Caco-2 (cell line): ENCODE measurements around the gene EEF1A1. TPM values are rescaled to one million over a fixed set of nuclear protein-coding genes. Genes with fewer than 3 reads are reported as not detected.

ENCODE experiments used
- BruUV-seq: library from RNA; stranded (reverse); fragments of 400-500 nt; replicated peaks from 2 replicates; lab custom pipeline; 2021; lab: Mats Ljungman, UMichigan
- CTCF ChIA-PET: fragments of 300-600 bp; sonication (Branson Sonifier 250); formaldehyde crosslinking; loops from one replicate; lab custom pipeline; 2022; ENCODE audit warnings: antibody characterized with exemption; lab: Charles Lee
- POLR2A ChIA-PET: fragments of 300-600 bp; sonication (Branson Sonifier 250); formaldehyde crosslinking; loops from one replicate; lab custom pipeline; 2022; ENCODE audit warnings: antibody characterized with exemption; lab: Charles Lee
- DNase-seq, 2 experiments: peaks; one replicate each; pipeline versions ENCODE4 v3.0.0 to v3.0.0-alpha.2; 2020 to 2022
- H3K27me3 ChIP-seq: replicated peaks from 2 replicates; pipeline ENCODE4 v1.6.0; 2011; ENCODE audit warnings: low read length; ENCODE audit not compliant: control insufficient read depth, insufficient read depth
- H3K36me3 ChIP-seq: 2 replicates; pipeline ENCODE4 v1.5.1; 2011; ENCODE audit warnings: low read length; ENCODE audit not compliant: control insufficient read depth, insufficient read depth
- H3K4me1 ChIP-seq: fragments of 250-450 bp; sonication (Bioruptor Pico); 2 replicates; pipeline ENCODE4 v1.5.1; 2020; ENCODE audit warnings: mild to moderate bottlenecking
- H3K4me3 ChIP-seq: 2 replicates; pipeline ENCODE4 v1.5.1; 2011; ENCODE audit warnings: low read depth, mild to moderate bottlenecking, control low read depth, low read length
- H3K9me3 ChIP-seq: fragments of 250-450 bp; sonication (Bioruptor Pico); 2 replicates; pipeline ENCODE4 v1.5.1; 2020; ENCODE audit warnings: mild to moderate bottlenecking, moderate library complexity
- H3K27ac Mint-ChIP-seq: one replicate; pipeline ENCODE4 v1.8.0; 2022; ENCODE audit warnings: mixed read lengths; ENCODE audit not compliant: unreplicated experiment
- H3K27me3 Mint-ChIP-seq: one replicate; pipeline ENCODE4 v1.8.0; 2022; ENCODE audit warnings: mixed read lengths; ENCODE audit not compliant: insufficient read depth, unreplicated experiment
- H3K36me3 Mint-ChIP-seq: one replicate; pipeline ENCODE4 v1.8.0; 2022; ENCODE audit warnings: mild to moderate bottlenecking, mixed read lengths; ENCODE audit not compliant: insufficient read depth, unreplicated experiment
- H3K4me1 Mint-ChIP-seq: one replicate; pipeline ENCODE4 v1.8.0; 2022; ENCODE audit warnings: low read depth, mixed read lengths; ENCODE audit not compliant: unreplicated experiment
- H3K4me3 Mint-ChIP-seq: one replicate; pipeline ENCODE4 v1.8.0; 2022; ENCODE audit warnings: mild to moderate bottlenecking, moderate library complexity, mixed read lengths; ENCODE audit not compliant: unreplicated experiment
- H3K9me3 Mint-ChIP-seq: one replicate; pipeline ENCODE4 v1.8.0; 2022; ENCODE audit warnings: mixed read lengths; ENCODE audit not compliant: unreplicated experiment
- intact Hi-C: fragments of 100-400 bp; cut with micrococcal nuclease; formaldehyde crosslinking; loops from one replicate; pipeline ENCODE4 v1.10.0; 2022; ENCODE audit not compliant: unreplicated experiment
- total RNA-seq: library from RNA; stranded (reverse); gene quantifications from 2 replicates; pipeline ENCODE4 v1.2.3, GENCODE V29; 2022
- TF ChIP-seq, protein P1 (sequence below), 2 experiments: fragments of 200-600 bp in 1 of 2; IDR thresholded peaks; 1 replicate in 1 of 2; 2 replicates in 1 of 2; pipeline versions ENCODE4 v1.5.1 to v1.8.0; 2011 to 2022; ENCODE audit warnings: antibody characterized with exemption in 1 of 2, control low read depth in 1 of 2, inconsistent platforms in 1 of 2, low read depth in 1 of 2, low read length in 1 of 2, mild to moderate bottlenecking in 1 of 2, moderate library complexity in 1 of 2; ENCODE audit not compliant: insufficient read depth in 1 of 2, severe bottlenecking in 1 of 2, unreplicated experiment in 1 of 2

EEF1A1 gene
- total RNA-seq, 1 experiment from 2014 or later: 9,491 TPM

DNA sequence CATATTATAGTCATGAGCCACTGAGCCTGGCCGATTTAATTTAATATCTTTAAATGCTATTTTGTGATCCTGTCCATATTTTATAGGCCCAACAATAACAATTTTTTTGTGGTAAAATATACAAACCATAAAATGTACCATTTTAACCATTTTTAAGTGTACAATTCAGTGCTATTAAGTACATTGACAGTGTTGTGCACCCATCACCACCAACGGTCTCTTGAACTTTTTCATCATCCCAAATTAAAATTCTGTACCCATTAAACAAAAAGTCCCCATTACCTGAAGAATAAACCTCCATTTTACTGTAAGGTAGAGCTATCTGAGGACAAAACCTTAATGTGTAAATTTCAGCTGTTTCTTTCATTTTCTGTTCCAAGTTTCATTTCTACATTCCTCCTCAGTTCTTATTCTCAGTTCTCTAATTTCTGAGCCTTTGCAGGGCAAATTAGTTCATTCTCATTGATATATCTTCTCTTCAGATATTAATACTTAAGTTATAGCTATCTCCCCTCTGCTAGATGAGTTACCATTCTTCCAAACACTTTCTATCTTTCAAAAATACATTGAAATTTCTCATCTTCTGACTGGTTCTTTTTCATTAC is 49.0 kb downstream of the EEF1A1 start:
- no peak for DNase-seq
- Mint-ChIP-seq H3K36me3 (peaks cover 74% of the 10 kb centered on the region), H3K27me3 (no peaks in the 10 kb centered on the region), H3K4me1 (no peaks in the 10 kb centered on the region), H3K4me3 (no peak overlapping the region), H3K9me3 (no peaks in the 10 kb centered on the region), H3K27ac (no peak overlapping the region)
- POLR2A ChIA-PET: no interaction called here
- intact Hi-C loops: loop anchor here (1.0 kb wide), 1 partner anchor 133 kb away; no protein-coding TSS in a partner anchor
- CTCF ChIA-PET: no interaction called here
- H3K9me3 ChIP-seq: no peaks in the 10 kb centered on the region
- H3K36me3 ChIP-seq: no peaks in the 10 kb centered on the region; the same call in 1 of the 2 replicates
- H3K4me3 ChIP-seq: no peak overlapping the region
- H3K27me3 ChIP-seq: no peaks in the 10 kb centered on the region
- no peaks in the 10 kb centered on the region for H3K4me1 ChIP-seq
- TF ChIP-seq, protein P1, sequence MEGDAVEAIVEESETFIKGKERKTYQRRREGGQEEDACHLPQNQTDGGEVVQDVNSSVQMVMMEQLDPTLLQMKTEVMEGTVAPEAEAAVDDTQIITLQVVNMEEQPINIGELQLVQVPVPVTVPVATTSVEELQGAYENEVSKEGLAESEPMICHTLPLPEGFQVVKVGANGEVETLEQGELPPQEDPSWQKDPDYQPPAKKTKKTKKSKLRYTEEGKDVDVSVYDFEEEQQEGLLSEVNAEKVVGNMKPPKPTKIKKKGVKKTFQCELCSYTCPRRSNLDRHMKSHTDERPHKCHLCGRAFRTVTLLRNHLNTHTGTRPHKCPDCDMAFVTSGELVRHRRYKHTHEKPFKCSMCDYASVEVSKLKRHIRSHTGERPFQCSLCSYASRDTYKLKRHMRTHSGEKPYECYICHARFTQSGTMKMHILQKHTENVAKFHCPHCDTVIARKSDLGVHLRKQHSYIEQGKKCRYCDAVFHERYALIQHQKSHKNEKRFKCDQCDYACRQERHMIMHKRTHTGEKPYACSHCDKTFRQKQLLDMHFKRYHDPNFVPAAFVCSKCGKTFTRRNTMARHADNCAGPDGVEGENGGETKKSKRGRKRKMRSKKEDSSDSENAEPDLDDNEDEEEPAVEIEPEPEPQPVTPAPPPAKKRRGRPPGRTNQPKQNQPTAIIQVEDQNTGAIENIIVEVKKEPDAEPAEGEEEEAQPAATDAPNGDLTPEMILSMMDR (IDR thresholded peaks at IDR 0.05; ENCODE audit: insufficient read depth in 1 of 2, low read depth in 1 of 2, low read length in 1 of 2, severe bottlenecking in 1 of 2, unreplicated experiment in 1 of 2): no peak
- no TSS peak for BruUV-seq

Other genes starting within 250 kb of the EEF1A1 start
- gene DPPA5, start 166.8 kb downstream of the EEF1A1 start, total RNA-seq: not detected in 2 replicates
- not detected in 2 replicates for gene KHDC3L, start 158.4 kb downstream of the EEF1A1 start, total RNA-seq
- gene OOEP, start 151.1 kb downstream of the EEF1A1 start, total RNA-seq: not detected in 2 replicates
- gene DDX43, start 126.2 kb downstream of the EEF1A1 start, total RNA-seq: not detected in 2 replicates
- gene CGAS, start 68.7 kb downstream of the EEF1A1 start, total RNA-seq: 23.8 and 24.8 TPM in 2 replicates
- 28.7 and 33.1 TPM in 2 replicates for gene MTO1, start 59.3 kb downstream of the EEF1A1 start, total RNA-seq
- gene SLC17A5, start 133.0 kb upstream of the EEF1A1 start, total RNA-seq: 13.0 TPM in 2 replicates
- gene CD109, start 175.2 kb upstream of the EEF1A1 start, total RNA-seq: 0.18 and 0.19 TPM in 2 replicates